GM21360 (cell line): ENCODE data around the gene TNRC6C.
"Not testable (repeated sequence)": the region's sequence is repeated elsewhere in the genome, so short reads cannot be mapped to it uniquely, and the experiment has no call there.

ENCODE experiments used
- ATAC-seq: cut with Tn5 transposase; IDR thresholded peaks from one replicate; pipeline ENCODE4 v1.9.1; 2021; ENCODE audit warnings: mild to moderate bottlenecking, moderate library complexity; ENCODE audit not compliant: unreplicated experiment

Gene TNRC6C

DNA sequence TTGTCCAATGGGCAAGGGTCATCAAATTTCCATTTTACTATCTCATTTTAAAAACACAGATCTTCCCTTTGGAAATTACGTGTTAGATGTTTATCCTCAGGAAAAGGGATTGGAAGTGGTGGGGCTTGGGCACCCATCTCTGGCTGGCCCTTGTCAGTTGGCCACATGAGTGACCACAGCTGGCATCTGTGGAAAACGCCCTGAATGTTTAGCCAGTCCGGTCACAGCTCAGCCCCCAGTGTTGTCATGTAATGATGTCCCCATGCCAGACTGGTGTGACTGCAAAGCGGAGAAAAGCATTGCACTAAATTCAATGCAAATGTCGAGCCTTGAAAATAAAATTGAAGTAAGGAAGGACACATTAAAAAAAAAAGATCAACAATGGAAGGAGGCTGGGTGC lies 117.0 kb downstream of the TNRC6C start:
- no peak for ATAC-seq

DNA sequence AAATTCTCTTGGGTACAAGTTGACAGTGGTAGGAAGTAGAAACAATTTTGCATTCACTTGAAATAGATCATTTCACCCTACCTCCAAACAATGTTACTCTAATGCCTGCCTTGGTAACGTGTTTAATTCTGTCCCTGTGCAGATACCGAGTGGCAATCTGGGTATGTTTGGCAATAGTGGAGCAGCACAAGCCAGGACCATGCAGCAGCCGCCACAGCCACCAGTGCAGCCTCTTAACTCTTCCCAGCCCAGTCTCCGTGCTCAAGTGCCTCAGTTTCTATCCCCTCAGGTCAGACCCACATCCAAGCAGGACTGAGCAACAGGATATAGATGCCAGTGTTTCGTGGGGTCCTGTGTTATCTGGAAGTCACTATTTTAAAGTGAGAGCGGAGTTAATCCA lies 120.8 kb downstream of the TNRC6C start:
- ATAC-seq = no peak

DNA sequence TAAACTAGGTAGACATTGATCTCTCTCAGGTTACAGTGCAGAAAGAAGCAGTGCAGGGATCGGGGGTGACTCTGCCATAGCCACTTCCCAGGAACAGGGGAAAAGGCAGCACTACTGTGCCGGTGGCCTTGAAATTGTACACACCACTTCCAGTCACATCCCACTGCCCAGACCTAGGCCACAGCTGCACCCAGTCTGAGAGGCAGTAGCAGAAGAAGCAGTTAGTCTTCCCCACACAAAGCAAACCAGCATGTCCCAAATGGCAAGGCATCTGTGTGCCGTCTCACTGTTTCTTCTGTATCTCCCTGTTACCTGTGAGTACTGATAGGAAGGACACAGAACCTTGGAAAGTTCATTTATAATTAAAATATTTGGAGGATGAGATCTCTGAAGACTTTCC lies 123.0 kb downstream of the TNRC6C start:
- no peak for ATAC-seq

DNA sequence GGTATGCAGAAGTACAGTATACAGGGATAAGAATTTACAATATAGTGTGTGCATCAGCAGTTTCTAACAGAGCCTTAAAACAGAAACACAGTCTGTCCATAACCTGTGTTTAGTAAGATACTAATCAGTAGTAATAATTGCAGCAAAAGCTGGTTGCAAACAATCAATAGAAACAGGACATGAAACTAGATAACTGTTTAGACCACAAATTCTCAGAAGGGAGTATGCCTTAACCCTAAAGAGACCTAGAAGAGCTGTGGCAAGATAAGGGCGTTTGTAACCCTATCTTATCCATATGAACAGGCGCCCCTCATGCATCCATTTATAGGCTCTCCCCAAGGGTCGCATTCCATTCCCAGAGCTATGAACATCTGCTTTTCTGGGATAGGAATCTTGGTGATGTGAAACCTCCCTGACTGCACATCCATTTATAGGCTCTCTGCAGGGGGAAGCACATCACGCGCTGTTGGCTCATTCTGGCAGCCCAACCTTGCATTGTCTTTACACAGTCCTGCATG lies 123.9 kb downstream of the TNRC6C start:
- not testable (repeated sequence) for ATAC-seq

DNA sequence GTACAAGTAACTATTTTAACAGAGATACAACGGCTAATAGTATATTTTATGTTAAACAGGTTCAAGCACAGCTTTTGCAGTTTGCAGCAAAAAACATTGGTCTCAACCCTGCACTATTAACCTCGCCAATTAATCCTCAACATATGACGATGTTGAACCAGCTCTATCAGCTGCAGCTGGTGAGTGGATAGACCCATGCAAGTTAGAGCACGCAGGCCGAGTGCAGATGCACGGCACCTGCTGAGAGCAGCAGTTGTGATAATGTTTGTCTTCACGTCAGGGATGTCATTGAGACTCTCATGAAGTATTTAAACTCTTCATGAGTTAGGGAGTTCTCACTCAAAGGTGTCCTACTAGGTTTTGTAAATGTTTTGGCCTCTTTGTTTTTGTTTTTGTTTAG lies 124.5 kb downstream of the TNRC6C start:
- ATAC-seq = no peak

DNA sequence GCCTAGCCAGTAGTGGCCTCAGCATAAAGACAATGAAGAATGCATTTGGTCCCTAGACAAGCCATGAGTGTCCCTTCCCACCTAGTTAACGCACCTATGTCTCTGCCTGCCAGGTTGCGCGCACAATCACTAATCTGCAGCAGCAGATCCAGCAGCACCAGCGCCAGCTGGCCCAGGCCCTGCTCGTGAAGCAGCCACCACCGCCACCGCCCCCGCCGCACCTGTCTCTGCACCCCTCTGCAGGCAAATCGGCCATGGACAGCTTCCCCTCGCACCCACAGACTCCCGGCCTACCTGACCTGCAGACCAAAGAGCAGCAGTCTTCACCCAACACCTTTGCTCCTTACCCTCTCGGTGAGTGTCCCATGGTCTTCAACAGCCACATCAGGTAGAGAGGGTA lies 128.2 kb downstream of the TNRC6C start:
- ATAC-seq = no peak

DNA sequence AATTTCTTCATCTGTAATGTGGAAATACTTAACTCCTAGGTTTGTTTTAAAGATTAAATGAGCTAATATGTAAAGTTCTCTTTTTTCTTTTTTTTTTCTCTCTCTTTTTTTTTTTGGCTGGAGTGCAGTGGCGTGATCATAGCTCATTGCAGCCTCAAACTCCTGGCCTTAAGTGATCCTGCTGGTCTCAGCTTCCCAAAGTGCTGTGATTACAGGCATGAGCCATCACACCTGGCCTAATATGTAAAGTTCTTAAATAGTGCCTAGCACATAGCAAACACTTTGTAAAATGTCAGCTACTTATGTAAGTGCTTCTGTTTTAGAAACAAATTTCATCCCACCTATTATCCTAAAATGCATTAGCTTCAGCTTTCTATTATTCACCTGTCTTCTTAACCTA lies 130.0 kb downstream of the TNRC6C start:
- ATAC-seq = no peak

DNA sequence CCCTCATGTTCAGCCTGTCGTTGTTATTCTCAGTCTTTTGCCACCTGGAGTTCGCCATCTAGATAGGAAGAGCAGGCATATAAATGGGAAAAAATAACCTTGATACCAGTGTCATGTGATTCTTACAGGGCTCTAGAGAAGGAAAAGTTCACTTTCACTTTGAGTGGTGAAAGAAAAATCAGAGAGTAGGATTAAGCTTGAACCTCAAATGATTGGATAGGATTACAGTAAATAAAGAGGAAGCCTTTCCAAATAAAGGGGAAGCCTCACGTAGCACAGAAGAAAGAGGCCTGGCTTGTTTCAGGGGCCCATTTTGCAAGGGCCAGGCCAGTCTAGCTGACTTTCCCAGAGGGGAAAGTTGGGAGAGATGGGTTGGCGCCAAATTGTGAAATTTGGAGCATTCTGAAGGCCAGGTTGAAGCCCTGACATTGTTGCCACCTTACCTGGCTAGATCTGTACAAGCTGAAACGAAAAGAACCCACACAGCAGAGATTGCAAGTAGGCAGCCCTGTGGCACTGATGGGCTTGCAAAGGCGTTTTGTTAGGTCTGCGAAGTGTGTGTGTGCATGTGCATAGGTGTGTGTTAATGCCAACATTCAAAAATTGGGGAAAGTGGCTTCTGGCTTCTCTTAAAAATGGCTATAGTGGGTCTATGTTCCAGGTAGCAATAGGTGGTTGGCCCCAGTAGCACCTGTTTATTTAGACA lies 131.2 kb downstream of the TNRC6C start:
- ATAC-seq = no peak

DNA sequence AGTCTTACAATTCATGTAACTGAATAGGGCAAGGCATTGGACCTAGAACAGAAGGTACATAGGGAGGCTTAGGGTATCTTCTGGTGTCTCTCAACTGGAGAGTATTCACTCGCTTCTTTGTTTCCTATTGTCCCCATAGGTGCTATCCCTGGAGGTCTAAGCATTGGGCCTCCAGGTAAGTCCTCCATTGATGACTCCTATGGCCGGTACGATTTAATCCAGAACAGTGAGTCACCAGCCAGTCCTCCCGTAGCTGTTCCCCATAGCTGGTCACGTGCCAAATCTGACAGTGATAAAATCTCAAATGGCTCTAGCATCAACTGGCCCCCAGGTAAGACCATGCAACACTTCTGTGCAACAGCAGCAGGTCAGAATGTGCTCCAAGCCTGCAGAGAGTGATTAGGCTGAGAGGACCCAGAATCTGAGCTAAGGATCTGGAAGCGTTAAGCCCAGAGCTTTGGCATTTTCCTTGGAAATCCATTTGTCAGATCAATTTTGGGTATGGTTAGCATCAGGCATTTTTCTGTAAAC lies 134.4 kb downstream of the TNRC6C start:
- ATAC-seq = no peak

DNA sequence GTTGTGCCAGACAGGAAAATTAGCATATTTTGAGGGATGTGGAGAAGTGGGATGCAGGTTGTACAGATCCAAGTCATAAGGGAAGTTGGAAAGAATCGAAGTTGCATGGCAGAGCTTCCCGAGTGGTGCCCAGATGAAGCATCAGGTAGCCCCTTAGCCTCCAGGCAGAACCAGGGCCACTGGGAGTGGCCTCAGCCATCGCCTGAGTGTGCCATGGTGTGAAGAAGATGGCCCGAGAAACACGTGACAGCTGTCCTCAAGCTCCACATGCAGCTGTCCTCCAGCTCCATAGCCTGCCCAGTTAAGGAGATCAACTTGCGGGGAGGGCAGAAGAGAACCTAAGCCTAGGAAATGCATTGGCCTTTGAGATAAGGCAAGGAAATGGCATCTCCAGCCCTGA lies 136.5 kb downstream of the TNRC6C start:
- ATAC-seq = no peak

DNA sequence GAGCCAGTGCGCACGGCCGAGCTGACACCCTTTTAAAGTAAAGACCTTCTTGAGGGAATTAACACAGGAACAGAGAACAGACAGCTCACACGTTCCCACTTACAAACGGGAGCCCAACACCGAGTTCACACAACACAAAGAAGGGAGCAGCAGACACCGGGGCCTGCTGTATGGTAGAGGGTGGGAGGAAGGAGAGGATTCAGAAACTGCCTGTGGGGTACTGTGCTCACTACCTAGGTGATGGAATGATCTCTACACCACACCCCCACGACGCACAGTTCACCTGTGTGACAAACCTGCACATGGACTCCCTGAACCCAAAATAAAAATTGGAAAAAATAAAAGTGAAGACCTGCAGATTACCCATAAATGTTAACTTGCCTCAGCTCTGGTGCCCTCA lies 137.6 kb downstream of the TNRC6C start:
- no peak for ATAC-seq

DNA sequence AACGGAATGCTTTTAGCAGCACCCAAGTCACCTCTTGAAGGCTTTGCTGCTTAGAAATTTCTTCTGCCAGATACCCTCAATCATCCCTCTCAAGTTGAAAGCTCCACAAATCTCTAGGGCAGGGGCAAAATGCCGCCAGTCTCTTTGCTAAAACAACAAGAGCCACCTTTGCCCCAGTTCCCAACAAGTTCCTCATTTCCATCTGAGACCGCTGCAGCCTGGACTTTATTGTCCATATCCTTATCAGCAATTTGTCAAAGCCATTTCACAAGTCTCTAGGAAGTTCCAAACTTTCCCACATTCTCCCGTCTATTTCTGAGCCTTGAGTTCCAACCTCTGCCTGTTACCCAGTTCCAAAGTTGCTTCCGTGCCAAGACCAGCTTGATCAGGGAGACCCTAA lies 142.6 kb downstream of the TNRC6C start:
- ATAC-seq = no peak

DNA sequence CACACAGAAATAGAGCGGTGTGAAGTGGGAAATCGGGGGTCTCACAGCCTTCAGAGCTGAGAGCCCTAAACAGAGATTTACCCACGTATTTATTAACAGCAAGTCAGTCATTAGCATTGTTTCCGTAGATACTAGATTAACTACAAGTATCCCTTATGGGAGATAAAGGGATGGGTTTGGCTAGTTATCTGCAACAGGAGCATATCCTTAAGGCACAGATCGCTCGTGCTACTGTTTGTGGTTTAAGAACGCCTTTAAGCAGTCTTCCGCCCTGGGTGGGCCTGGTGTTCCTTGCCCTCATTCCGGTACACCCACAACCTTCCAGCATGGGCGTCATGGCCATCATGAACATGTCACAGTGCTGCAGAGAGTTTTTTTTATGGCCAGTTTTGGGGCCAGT lies 143.0 kb downstream of the TNRC6C start:
- no peak for ATAC-seq

DNA sequence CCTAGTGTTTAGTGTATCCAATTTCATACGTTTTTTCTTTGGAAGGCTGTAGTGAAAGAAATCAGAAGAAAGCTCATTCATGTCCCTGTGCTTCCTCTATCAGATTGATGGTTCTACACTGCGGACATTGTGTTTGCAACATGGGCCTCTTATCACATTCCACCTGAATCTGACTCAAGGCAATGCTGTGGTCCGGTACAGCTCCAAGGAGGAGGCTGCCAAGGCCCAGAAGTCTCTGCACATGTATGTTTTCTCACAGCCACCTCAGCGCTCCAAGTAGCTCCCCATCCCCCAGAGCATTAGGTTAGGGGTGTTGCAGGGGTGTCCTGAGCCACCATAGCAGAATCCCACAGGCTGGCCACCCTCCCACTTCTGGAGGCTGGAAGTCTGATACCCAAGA lies 144.8 kb downstream of the TNRC6C start:
- ATAC-seq = no peak

DNA sequence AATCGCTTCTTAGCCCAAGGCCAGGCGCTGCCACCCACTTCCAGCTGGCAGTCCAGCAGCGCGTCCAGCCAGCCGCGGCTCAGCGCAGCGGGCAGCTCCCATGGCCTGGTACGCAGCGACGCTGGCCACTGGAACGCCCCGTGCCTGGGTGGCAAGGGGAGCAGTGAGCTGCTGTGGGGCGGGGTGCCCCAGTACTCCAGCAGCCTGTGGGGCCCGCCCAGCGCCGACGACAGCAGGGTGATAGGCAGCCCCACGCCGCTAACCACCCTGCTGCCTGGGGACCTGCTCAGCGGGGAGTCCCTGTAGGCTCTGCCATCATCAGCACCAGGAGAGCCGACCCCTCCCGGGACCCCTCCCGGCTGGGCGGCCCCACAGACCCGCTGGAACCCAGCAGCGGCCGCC lies 146.0 kb downstream of the TNRC6C start:
- no peak for ATAC-seq

DNA sequence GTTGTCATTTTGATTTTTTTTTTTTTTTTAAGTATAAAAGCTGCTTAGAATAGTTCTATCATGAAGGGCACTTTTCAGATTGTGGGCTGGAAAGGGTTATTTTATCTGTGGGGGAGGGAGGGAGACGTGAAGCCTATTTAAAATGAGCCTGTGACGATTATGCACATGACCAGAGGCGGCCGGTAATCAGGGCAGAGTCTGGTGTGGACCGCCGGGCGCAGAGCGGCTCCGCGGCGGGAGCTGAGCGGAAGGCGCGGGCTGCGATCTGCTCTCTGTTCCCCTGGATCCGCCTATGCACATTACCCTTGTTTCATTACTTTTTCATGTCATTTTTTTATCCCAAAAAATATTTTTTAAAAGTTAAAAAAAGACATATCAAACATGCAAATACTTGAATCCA lies 146.6 kb downstream of the TNRC6C start:
- no peak for ATAC-seq

DNA sequence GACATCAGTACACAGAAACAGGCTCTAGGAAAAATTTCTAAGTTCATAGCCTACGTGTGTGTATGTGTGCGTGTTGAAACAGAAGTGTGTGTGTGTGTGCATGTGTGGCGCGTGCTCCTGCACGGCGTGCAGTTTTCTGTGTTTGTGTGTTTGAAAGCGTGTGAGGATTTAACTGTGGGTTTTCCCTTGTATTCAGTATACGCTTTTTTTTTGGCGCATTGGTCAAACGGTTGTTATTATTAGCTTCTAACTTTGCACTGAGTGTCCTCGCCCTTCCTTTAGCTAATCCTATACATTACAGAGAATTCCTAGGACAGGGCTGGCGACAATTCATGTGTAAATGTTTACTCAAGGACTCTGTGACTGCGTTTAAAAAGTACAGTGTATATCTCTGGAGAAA lies 147.0 kb downstream of the TNRC6C start:
- no peak for ATAC-seq

DNA sequence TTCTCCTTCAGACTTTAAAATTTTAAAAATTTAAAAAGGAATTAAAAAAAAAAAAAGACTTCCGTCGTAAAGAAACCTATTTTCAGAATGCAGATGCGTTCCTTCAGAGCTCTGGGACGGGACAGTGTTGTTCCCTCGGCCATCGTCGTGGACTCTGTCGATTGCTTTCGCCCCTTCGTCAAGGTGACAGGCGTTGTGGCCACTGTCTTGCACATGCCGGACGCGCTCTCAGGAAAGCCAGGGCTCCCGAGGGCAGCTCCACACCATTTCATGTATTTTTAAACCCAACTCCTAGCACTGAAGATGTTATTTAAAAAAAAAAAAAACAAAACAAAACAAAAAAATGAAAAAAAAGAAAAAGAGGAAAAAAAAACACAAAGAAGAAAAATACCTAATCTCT lies 147.7 kb downstream of the TNRC6C start:
- ATAC-seq = no peak

DNA sequence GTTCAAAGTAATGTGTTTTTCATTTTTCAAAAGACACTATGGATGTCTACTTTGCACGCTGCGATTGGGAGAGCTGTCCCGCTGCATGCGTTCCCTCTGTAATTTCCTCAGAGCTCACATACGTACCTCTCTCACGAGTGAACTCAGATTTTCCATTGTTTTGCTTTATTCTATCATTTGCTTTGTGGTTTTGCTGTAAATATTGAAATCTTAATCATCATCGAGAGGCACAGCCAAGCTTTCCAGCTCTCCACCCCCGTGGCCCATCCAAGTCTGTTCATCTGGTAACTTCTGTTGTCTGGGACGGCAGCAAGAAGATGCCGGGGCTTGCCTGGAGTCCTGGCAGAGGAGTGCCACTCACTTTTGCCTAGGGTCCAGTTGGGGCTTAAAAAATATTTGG lies 149.0 kb downstream of the TNRC6C start:
- ATAC-seq = no peak

DNA sequence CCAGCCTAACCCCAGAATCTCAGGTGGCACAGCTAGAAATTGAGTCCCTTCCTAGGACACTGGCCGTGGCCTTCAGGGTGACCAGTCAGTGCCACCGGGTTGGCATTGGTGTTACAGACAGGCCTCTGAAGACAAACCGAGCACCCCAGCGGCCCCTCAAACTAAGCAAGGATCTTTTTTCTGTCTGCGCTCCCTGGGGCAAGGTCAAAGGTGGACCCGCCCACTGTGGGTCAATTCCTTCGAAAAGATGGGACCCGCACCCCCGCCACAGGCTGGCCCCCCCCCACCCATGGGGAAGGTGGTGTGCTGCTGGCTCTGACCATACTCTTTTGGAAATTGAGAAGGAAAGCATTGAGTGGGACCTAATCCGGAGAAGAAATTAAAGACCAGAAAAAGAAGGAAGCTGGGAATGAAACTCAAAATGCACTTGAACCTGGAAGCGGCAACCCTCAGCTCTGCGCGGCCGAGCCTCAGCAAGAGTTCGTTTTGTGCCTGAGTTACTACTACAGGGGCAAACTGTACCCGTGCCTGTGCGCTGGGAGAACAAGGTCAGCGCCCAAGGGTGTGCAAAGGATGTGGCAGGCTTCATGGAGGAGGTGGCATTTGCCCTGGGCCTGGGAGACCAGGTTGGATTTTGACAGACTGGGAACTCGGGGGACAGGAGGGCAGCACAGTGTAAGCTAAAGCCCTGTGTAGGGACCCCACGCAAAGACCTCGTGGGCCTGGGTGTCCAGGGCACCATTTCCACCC lies 149.6 kb downstream of the TNRC6C start:
- ATAC-seq = no peak

DNA sequence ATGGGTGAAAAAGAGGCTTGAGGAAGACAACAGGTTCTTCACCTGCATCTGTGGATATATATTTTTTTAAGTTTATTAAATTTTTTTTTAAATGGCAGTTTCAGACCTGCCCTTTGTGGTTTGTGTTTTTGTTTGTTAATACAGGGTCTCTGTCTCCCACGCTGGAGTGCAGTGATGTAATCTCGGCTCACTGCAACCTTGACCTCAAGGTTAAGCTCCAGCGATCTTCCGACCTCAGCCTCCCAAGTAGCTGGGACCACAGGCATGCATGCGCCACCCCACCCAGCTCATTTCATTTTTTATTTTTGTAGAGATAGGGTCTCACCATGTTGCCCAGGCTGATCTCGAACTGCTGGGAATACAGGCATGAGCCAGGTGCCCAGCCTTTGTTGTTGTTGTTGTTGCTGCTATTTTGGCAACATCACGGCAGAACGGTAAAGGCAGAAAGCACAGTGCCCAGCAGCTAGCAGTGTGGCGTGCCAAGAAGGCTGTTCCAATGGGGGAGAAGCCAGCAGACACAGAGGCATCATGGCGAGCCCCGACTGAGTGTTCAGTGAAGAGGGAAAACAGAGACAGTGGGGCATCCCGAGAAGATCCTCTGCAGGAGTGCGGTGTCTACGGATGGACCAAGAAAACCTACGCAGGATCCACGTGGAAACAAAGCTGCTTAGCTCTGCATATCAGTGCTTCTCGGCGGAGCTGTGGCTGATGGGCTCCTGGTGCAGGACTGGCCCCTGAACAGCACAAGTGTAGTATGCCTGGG lies 150.4 kb downstream of the TNRC6C start:
- ATAC-seq = no peak

DNA sequence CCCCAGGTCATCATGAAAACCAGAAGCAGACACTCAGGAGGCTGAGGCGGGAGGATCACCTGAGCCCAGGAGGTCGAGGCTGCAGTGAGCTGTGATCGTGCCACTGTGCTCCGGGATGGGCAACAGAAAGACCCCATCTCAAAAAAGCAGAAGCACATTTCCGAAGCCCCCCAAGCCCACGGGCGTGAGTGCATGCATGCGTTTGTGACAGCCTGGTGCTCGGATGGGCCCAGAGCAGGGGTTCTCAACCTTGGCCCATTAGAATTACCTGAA lies 150.9 kb downstream of the TNRC6C start:
- no peak for ATAC-seq
